Brain microvascular endothelial cell (primary cell): ENCODE results near the gene MACROD2.

Experiments
- DNase-seq: peaks from one replicate; pipeline ENCODE4 v3.0.0-alpha.2; 2020
- H3K27ac ChIP-seq: fragments of 250-450 bp; sonication (Bioruptor Pico); 2 replicates; pipeline ENCODE4 v1.5.1; 2020; ENCODE audit warnings: mild to moderate bottlenecking, moderate library complexity
- H3K27me3 ChIP-seq: fragments of 250-450 bp; sonication (Bioruptor Pico); replicated peaks from 2 replicates; pipeline ENCODE4 v1.5.1; 2020; ENCODE audit warnings: mild to moderate bottlenecking
- H3K36me3 ChIP-seq: fragments of 250-450 bp; sonication (Bioruptor Pico); replicated peaks from 2 replicates; pipeline ENCODE4 v1.5.1; 2020; ENCODE audit warnings: mild to moderate bottlenecking
- H3K4me3 ChIP-seq: 2 replicates; pipeline ENCODE4 v1.5.1; 2011; ENCODE audit warnings: low read depth, mild to moderate bottlenecking, control low read depth, low read length, moderate library complexity
- in situ Hi-C: cut with HindIII; loops from 2 replicates; pipeline ENCODE4 v1.10.0; 2017; ENCODE audit warnings: low sequenced_read_pairs, low pct_ligation_motif_present
- TF ChIP-seq, protein P1 (sequence below): IDR thresholded peaks from 2 replicates; pipeline ENCODE4 v1.5.1; 2011; ENCODE audit warnings: low read depth, mild to moderate bottlenecking, moderate library complexity, low read length, control low read depth, inconsistent platforms; ENCODE audit errors: missing control alignments

MACROD2 gene

DNA sequence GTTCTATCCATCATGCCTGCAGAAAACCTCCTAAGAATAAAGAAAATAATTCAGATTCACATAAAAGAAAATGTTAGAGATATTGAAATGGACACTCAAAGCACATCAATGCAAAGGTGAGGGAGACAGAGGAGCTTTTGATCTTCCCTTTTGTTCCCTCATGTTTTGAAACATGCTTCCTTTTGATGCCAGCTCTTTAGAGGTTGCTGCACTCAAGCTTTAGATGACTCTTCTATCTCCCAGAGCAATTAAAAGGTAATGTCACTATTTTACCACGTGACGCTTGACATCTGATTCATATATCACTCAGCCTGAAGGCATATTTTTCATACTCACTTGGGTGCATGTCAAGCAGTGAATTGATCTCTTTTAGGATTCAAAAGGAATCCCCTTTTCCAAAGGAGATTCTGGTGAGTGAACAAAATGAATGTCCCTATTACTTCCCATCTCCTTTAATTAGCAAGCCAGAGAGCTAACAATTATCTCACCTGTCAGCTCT, 1551.3 kb downstream of the MACROD2 start:
- H3K4me3 ChIP-seq, result no peak overlapping the region
- H3K27ac ChIP-seq, result no peak overlapping the region
- DNase-seq, result no peak
- no peaks in the 10 kb centered on the region for H3K27me3 ChIP-seq
- TF ChIP-seq, protein P1, sequence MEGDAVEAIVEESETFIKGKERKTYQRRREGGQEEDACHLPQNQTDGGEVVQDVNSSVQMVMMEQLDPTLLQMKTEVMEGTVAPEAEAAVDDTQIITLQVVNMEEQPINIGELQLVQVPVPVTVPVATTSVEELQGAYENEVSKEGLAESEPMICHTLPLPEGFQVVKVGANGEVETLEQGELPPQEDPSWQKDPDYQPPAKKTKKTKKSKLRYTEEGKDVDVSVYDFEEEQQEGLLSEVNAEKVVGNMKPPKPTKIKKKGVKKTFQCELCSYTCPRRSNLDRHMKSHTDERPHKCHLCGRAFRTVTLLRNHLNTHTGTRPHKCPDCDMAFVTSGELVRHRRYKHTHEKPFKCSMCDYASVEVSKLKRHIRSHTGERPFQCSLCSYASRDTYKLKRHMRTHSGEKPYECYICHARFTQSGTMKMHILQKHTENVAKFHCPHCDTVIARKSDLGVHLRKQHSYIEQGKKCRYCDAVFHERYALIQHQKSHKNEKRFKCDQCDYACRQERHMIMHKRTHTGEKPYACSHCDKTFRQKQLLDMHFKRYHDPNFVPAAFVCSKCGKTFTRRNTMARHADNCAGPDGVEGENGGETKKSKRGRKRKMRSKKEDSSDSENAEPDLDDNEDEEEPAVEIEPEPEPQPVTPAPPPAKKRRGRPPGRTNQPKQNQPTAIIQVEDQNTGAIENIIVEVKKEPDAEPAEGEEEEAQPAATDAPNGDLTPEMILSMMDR, result no peak
- H3K36me3 ChIP-seq, result no peaks in the 10 kb centered on the region
- in situ Hi-C loops, result no loop called here

DNA sequence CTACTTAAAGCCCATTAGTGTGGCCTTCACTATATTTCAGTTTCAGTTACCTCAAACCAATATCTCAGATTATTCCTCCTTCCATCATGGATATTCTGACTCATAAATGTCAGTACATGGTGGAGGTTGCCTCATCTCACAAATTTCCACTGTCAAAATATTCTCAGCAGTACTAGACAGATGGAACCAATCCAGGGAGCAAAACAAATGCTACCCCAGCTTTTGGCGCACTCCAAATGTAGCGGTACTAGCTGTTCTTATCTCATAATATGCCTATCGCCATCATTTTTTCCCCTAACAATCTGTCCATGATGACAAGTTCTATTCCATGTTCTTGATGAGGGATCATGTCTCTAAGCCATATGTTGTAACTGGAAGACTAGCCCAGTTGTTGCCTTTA, 1551.8 kb downstream of the MACROD2 start:
- peak; percentile 15 for DNase-seq
- H3K27me3 ChIP-seq, result no peaks in the 10 kb centered on the region
- in situ Hi-C loops, result no loop called here
- TF ChIP-seq, protein P1, result no peak
- H3K4me3 ChIP-seq, result no peak overlapping the region
- H3K27ac ChIP-seq, result no peak overlapping the region
- no peaks in the 10 kb centered on the region for H3K36me3 ChIP-seq

DNA sequence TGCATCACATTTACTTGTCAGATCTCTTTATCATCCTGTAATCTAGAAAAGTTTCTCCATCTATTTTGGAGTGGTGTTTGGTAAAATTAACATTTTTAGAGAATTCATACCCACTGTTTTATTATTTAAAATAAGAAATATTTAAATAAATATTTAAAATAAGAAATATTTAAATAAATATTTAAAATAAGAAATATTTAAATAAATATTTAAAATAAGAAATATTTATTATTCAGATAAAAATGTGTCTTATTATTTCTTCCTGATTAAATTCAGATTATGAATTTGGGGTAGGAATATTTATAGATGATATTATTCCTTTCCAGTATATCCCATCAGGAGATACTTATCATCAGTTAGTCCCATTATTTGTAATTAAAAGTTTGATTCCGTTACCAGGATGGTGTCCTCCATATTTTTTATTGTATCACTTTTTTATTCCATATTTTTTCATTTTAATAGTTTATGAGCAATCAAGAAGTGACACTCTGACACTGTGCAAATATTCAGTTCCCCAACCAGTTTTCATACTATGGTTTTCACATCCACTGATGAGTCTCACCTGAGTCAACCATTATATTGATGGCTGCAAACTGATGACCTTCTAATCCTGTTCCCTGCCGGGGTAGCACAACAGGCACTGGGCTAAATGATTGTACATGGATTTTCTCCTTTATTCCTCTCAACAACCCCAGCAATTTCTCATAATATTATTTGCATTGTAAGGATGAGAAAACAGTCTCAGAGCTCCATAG, 1555.0 kb downstream of the MACROD2 start:
- in situ Hi-C loops, result no loop called here
- Histone ChIP-seq H3K4me3 (no peak overlapping the region), H3K36me3 (no peaks in the 10 kb centered on the region), H3K27me3 (no peaks in the 10 kb centered on the region), H3K27ac (no peak overlapping the region)
- DNase-seq, result no peak
- TF ChIP-seq, protein P1, result no peak

DNA sequence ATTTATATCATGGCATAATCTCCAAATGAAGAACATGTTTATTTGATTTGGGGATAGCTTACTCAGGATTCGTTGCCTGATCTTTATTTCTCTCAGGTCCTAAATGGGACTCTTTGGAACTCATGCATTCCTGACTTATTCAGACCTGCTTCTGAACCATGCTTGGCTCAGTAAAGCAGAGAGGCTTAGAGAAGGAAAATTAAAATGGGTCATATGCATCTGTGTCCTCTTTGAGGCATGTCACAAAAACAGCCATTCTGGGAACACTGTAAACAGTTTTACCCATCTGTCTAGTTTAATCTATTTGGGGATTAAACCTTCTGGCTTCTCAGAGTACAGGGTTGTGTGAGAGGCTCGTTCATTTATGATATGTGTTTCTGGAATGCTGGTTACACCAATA, 1560.6 kb downstream of the MACROD2 start:
- Histone ChIP-seq H3K27me3 (no peaks in the 10 kb centered on the region), H3K4me3 (no peak overlapping the region), H3K27ac (no peak overlapping the region), H3K36me3 (no peaks in the 10 kb centered on the region)
- DNase-seq, result no peak
- TF ChIP-seq, protein P1, result no peak
- in situ Hi-C loops, result no loop called here

DNA sequence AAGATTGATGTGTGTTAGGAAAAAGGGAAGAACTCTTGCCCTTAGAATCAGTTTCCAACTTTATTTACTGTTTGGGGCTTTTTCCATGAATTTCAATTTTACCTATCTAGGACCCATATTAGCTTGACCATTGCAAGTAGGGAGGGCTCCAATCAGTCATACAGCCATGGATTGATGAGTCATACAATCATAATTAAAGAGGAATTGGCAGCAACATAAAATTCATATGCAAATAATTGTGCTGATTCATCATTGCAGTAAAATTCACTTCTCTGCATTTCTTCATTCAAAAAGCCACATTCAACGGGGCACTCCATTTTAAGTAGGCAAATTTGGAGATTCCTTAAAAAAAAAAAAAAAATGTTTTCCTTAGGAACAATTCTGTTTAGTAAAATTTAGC, 1561.6 kb downstream of the MACROD2 start:
- Histone ChIP-seq H3K27ac (no peak overlapping the region), H3K27me3 (no peaks in the 10 kb centered on the region), H3K4me3 (no peak overlapping the region), H3K36me3 (no peaks in the 10 kb centered on the region)
- TF ChIP-seq, protein P1, result no peak
- in situ Hi-C loops, result no loop called here
- DNase-seq, result no peak
